ENCODE data around the gene CCDC3.
"Not testable (repeated sequence)": the region's sequence is repeated elsewhere in the genome, so short reads cannot be mapped to it uniquely, and the experiment has no call there.

CCDC3 gene

GRCh38 chr10:13000431-13000830 lies 1.1 kb downstream of the CCDC3 start:
- no peak for DNase-seq (ENCODE audit: low read depth)

- no peak for DNase-seq (ENCODE audit: low read depth)
Observed at GRCh38 chr10:12999849-13000248, 1.7 kb downstream of the CCDC3 start.

GRCh38 chr10:12995425-12995861 lies 6.1 kb downstream of the CCDC3 start:
- DNase-seq (ENCODE audit: low read depth): no peak

- DNase-seq (ENCODE audit: low read depth): no peak
Observed at GRCh38 chr10:12993595-12993994, 7.9 kb downstream of the CCDC3 start.

- no peak for DNase-seq (ENCODE audit: low read depth)
Observed at GRCh38 chr10:12985347-12985746, 16.2 kb downstream of the CCDC3 start.

GRCh38 chr10:12984165-12984747 lies 17.3 kb downstream of the CCDC3 start:
- peak; percentile 10 for DNase-seq (ENCODE audit: low read depth)

- not testable (repeated sequence) for DNase-seq (ENCODE audit: low read depth)
Observed at GRCh38 chr10:12983568-12983967, 17.9 kb downstream of the CCDC3 start.

GRCh38 chr10:12981570-12981969 lies 19.9 kb downstream of the CCDC3 start:
- peak; percentile 60 for DNase-seq (ENCODE audit: low read depth)

- DNase-seq (ENCODE audit: low read depth): no peak
Observed at GRCh38 chr10:12980713-12981306, 20.7 kb downstream of the CCDC3 start.

GRCh38 chr10:12980102-12980661 lies 21.3 kb downstream of the CCDC3 start:
- DNase-seq (ENCODE audit: low read depth): no peak

GRCh38 chr10:12978891-12979290 lies 22.6 kb downstream of the CCDC3 start:
- DNase-seq (ENCODE audit: low read depth): no peak

- no peak for DNase-seq (ENCODE audit: low read depth)
Observed at GRCh38 chr10:12975906-12976305, 25.6 kb downstream of the CCDC3 start.

GRCh38 chr10:12975266-12975665 lies 26.2 kb downstream of the CCDC3 start:
- no peak for DNase-seq (ENCODE audit: low read depth)

GRCh38 chr10:12974491-12975199 lies 26.9 kb downstream of the CCDC3 start:
- DNase-seq (ENCODE audit: low read depth): no peak

GRCh38 chr10:12974078-12974477 lies 27.4 kb downstream of the CCDC3 start:
- DNase-seq (ENCODE audit: low read depth): no peak

- DNase-seq (ENCODE audit: low read depth): no peak
Observed at GRCh38 chr10:12973149-12973718, 28.3 kb downstream of the CCDC3 start.

GRCh38 chr10:12972146-12972545 lies 29.4 kb downstream of the CCDC3 start:
- no peak for DNase-seq (ENCODE audit: low read depth)

GRCh38 chr10:12971001-12971788 lies 30.3 kb downstream of the CCDC3 start:
- no peak for DNase-seq (ENCODE audit: low read depth)

GRCh38 chr10:12969951-12970350 lies 31.6 kb downstream of the CCDC3 start:
- DNase-seq (ENCODE audit: low read depth): no peak

GRCh38 chr10:12966067-12966466 lies 35.4 kb downstream of the CCDC3 start:
- no peak for DNase-seq (ENCODE audit: low read depth)

- DNase-seq (ENCODE audit: low read depth): no peak
Observed at GRCh38 chr10:12965571-12965970, 35.9 kb downstream of the CCDC3 start.

GRCh38 chr10:12962556-12962955 lies 39.0 kb downstream of the CCDC3 start:
- no peak for DNase-seq (ENCODE audit: low read depth)
